Natural killer cell treated with Interleukin-12 subunit alpha and Interleukin-12 subunit beta and Interleukin-15 and Interleukin-18, amount 100 ng/mL, for 72 hours (primary cell): ENCODE results near the gene ABHD11. TPM values are rescaled to one million over a fixed set of nuclear protein-coding genes. Genes with fewer than 3 reads are reported as not detected.

ENCODE experiments used
- ATAC-seq, 2 donors: fragments of 150-1000 bp; cut with Tn5 transposase in 1 of 2; sonication (Bioruptor Pico), chemical (Tn5 transposase) in 1 of 2; 2 replicates each; pipeline ENCODE4 v1.10.0; 2021
- DNase-seq: peaks from one replicate; pipeline ENCODE4 v3.0.0; 2022; ENCODE audit warnings: low spot score
- H3K27ac Mint-ChIP-seq, 2 donors: 1 replicate in 1 of 2; 2 replicates in 1 of 2; pipeline ENCODE4 v1.8.0; 2022; ENCODE audit warnings: mixed read lengths in 2 of 2, mild to moderate bottlenecking in 1 of 2, moderate library complexity in 1 of 2
- H3K27me3 Mint-ChIP-seq, 2 donors: 1 replicate in 1 of 2; 2 replicates in 1 of 2; pipeline ENCODE4 v1.8.0; 2022; ENCODE audit warnings: mixed read lengths in 2 of 2
- H3K36me3 Mint-ChIP-seq: one replicate; pipeline ENCODE4 v1.8.0; 2022; ENCODE audit warnings: mixed read lengths
- H3K4me1 Mint-ChIP-seq, 2 donors: 1 replicate in 1 of 2; 2 replicates in 1 of 2; pipeline ENCODE4 v1.8.0; 2022; ENCODE audit warnings: low read depth in 2 of 2, mixed read lengths in 2 of 2, mild to moderate bottlenecking in 1 of 2
- H3K4me3 Mint-ChIP-seq: one replicate; pipeline ENCODE4 v1.8.0; 2022; ENCODE audit warnings: mixed read lengths
- H3K9me3 Mint-ChIP-seq: 2 replicates; pipeline ENCODE4 v1.8.0; 2022; ENCODE audit warnings: mixed read lengths
- total RNA-seq, 2 donors: library from RNA; stranded (reverse); gene quantifications; one replicate each; pipeline ENCODE4 v1.2.3, GENCODE V29; 2022

The ABHD11 gene
- total RNA-seq, 2 donors from 2014 or later = 16.9 to 24.2 TPM

DNA sequence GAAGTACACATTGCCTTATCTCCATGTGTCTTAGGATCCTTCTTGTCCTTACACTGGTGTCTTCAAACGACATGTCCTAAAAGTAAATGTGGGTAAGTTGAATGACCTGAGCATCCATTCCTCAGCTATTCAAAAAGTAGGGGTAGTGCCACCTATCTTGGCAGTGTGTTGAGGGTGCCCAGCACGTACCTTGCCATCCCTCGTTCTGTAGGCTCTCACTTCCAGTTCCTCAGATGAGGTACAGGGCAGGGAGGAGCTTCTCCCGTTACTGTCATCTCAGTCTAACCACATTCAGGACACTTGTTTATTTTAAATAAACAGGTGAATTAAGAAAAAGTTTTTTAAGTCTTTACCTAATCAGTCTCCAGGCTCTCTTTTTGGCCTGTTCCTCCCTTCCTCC, 42.2 kb downstream of the ABHD11 start:
- DNase-seq (no peak), ATAC-seq (no peak)
- H3K27me3 Mint-ChIP-seq = no peaks in the 10 kb centered on the region
- H3K4me3 Mint-ChIP-seq = no peak overlapping the region
- no peaks in the 10 kb centered on the region for H3K9me3 Mint-ChIP-seq
- peaks cover 0 to 7% of the 10 kb centered on the region in 2 donors for H3K4me1 Mint-ChIP-seq
- peaks cover 28% of the 10 kb centered on the region for H3K36me3 Mint-ChIP-seq
- H3K27ac Mint-ChIP-seq = no peak overlapping the region

DNA sequence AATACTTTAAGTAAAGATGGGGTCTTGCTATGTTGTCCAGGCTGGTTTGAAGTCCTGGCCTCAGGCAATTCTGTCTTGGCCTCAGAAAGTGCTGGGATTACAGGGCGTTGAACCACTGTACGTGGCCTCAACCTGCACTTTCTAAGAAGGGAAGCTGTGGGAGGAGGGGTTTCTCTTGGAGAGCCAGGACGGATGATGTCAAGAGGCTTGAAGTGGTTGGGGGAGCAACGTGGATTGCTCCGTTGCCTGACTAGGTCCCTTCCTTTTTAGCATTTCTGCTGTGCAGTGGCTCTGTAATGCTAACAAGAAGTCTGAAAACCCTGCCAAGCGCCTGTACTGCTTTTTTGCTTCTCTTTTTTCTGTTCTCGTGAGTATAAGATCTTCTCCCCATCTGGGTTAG, 48.0 kb downstream of the ABHD11 start:
- no peaks in the 10 kb centered on the region for H3K27me3 Mint-ChIP-seq
- ATAC-seq (no peak), DNase-seq (no peak)
- peaks cover 39% of the 10 kb centered on the region for H3K36me3 Mint-ChIP-seq
- H3K4me1 Mint-ChIP-seq = peaks cover 22 to 26% of the 10 kb centered on the region in 2 donors
- no peak overlapping the region for H3K27ac Mint-ChIP-seq
- H3K9me3 Mint-ChIP-seq = no peaks in the 10 kb centered on the region
- no peak overlapping the region for H3K4me3 Mint-ChIP-seq

DNA sequence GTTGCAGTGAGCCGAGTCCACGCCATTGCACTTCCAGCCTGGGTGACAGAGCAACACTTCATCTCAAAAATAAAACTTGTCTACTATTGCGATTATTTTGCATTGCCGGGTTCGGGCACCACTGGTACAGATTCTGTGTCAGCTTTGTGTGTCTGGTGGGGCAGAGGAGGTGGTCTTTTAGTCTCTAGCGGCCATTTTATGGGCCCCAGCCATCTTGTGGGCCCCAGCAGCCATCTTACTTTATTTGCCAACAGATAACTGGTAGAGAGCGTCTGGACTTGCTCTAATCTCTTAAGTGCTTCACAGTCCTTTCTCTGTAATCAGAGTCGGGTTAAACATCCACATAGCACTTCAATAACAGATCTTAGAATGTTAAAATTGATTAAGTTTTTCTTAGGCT, 50.3 kb downstream of the ABHD11 start:
- ATAC-seq = no peak
- Mint-ChIP-seq H3K4me3 (no peak overlapping the region), H3K27me3 (no peaks in the 10 kb centered on the region), H3K36me3 (peaks cover 28% of the 10 kb centered on the region), H3K4me1 (peaks cover 27 to 30% of the 10 kb centered on the region in 2 donors), H3K27ac (no peak overlapping the region), H3K9me3 (no peaks in the 10 kb centered on the region)
- DNase-seq = no peak

Other genes starting within 250 kb of the ABHD11 start
- 100 to 1,000 TPM in 1 of 2 donors, 10 to 100 TPM in 1; 79.0 to 132 TPM for gene BAZ1B, start 216.5 kb downstream of the ABHD11 start, total RNA-seq
- gene BCL7B, start 181.1 kb downstream of the ABHD11 start, total RNA-seq = 10 to 100 TPM; 78.7 to 83.7 TPM
- 10 to 100 TPM; 30.7 to 36.6 TPM for gene TBL2, start 160.2 kb downstream of the ABHD11 start, total RNA-seq
- under 1 TPM in 1 of 2 donors, not detected in 1; 0.43 TPM for gene MLXIPL, start 114.3 kb downstream of the ABHD11 start, total RNA-seq
- gene VPS37D, start 71.0 kb downstream of the ABHD11 start, total RNA-seq = under 1 TPM; 0.25 to 0.36 TPM
- 1 to 10 TPM; 8.0 to 9.2 TPM for gene DNAJC30, start 55.3 kb downstream of the ABHD11 start, total RNA-seq
- 10 to 100 TPM; 76.4 to 99.9 TPM for gene BUD23, start 55.2 kb downstream of the ABHD11 start, total RNA-seq
- 10 to 100 TPM; 17.8 to 23.2 TPM for gene STX1A, start 19.1 kb downstream of the ABHD11 start, total RNA-seq
- not detected for gene CLDN3, start 31.5 kb upstream of the ABHD11 start, total RNA-seq
- not detected for gene CLDN4, start 92.2 kb upstream of the ABHD11 start, total RNA-seq
- gene METTL27, start 103.7 kb upstream of the ABHD11 start, total RNA-seq = not detected
- gene TMEM270, start 122.4 kb upstream of the ABHD11 start, total RNA-seq = not detected